ENCODE measurements around the gene SRPK2. TPM values are rescaled to one million over a fixed set of nuclear protein-coding genes. Genes with fewer than 3 reads are reported as not detected.

SRPK2 gene
- total RNA-seq, 2 donors from 2014 or later, result 52.6 to 99.5 TPM

- intact Hi-C loops (cut with DNase I), result no loop called here
- H3K27ac ChIP-seq, result no peak overlapping the region
- H3K9me3 ChIP-seq, result no peaks in the 10 kb centered on the region
- H3K36me3 ChIP-seq, result no peaks in the 10 kb centered on the region
- no peaks in the 10 kb centered on the region for H3K4me1 ChIP-seq (replicated peaks)
- 53% methylated on average over 2 of the region's 2 CpGs for WGBS
- no peak overlapping the region for H3K4me3 ChIP-seq
- TF ChIP-seq POLR2AphosphoS5 (IDR thresholded peaks at IDR 0.05) (no peak), POLR2A (IDR thresholded peaks at IDR 0.05) (no peak), CTCF (IDR thresholded peaks at IDR 0.05) (no peak)
- DNase-seq (ENCODE audit: low spot score), result no peak
- no peaks in the 10 kb centered on the region for H3K27me3 ChIP-seq (replicated peaks; ENCODE audit: insufficient read depth)
These were observed 203.3 kb downstream of the SRPK2 start for GRCh38 chr7:105185290-105186010.

- DNase-seq (ENCODE audit: low spot score), result no peak
- WGBS, result 96% methylated on average over 2 of the region's 2 CpGs
- no peaks in the 10 kb centered on the region for H3K9me3 ChIP-seq
- H3K27ac ChIP-seq, result no peak overlapping the region
- no peaks in the 10 kb centered on the region for H3K36me3 ChIP-seq
- no peak overlapping the region for H3K4me3 ChIP-seq
- H3K27me3 ChIP-seq (replicated peaks; ENCODE audit: insufficient read depth), result no peaks in the 10 kb centered on the region
- no peaks in the 10 kb centered on the region for H3K4me1 ChIP-seq (replicated peaks)
- TF ChIP-seq POLR2AphosphoS5 (IDR thresholded peaks at IDR 0.05) (no peak), CTCF (IDR thresholded peaks at IDR 0.05) (no peak), POLR2A (IDR thresholded peaks at IDR 0.05) (no peak)
- intact Hi-C loops (cut with DNase I), result no loop called here
These were observed 208.7 kb downstream of the SRPK2 start for GRCh38 chr7:105180002-105180401.

GRCh38 chr7:105178928-105179541, 209.7 kb downstream of the SRPK2 start:
- intact Hi-C loops (cut with DNase I), result no loop called here
- no peak overlapping the region for H3K4me3 ChIP-seq
- no peaks in the 10 kb centered on the region for H3K9me3 ChIP-seq
- no peak overlapping the region for H3K27ac ChIP-seq
- no peak for DNase-seq (ENCODE audit: low spot score)
- WGBS, result 78% methylated on average over 4 of the region's 4 CpGs
- no peaks in the 10 kb centered on the region for H3K4me1 ChIP-seq (replicated peaks)
- no peaks in the 10 kb centered on the region for H3K27me3 ChIP-seq (replicated peaks; ENCODE audit: insufficient read depth)
- no peak for TF ChIP-seq POLR2A (IDR thresholded peaks at IDR 0.05)
- no peak for TF ChIP-seq CTCF (IDR thresholded peaks at IDR 0.05)
- no peak for TF ChIP-seq POLR2AphosphoS5 (IDR thresholded peaks at IDR 0.05)
- no peaks in the 10 kb centered on the region for H3K36me3 ChIP-seq

- H3K4me3 ChIP-seq, result no peak overlapping the region
- H3K36me3 ChIP-seq, result no peaks in the 10 kb centered on the region
- WGBS, result 68% methylated on average over 4 of the region's 4 CpGs
- H3K27ac ChIP-seq, result no peak overlapping the region
- TF ChIP-seq POLR2A (IDR thresholded peaks at IDR 0.05), result no peak
- no peak for TF ChIP-seq POLR2AphosphoS5 (IDR thresholded peaks at IDR 0.05)
- TF ChIP-seq CTCF (IDR thresholded peaks at IDR 0.05), result no peak
- H3K27me3 ChIP-seq (replicated peaks; ENCODE audit: insufficient read depth), result no peaks in the 10 kb centered on the region
- H3K4me1 ChIP-seq (replicated peaks), result no peaks in the 10 kb centered on the region
- no peak for DNase-seq (ENCODE audit: low spot score)
- H3K9me3 ChIP-seq, result no peaks in the 10 kb centered on the region
- intact Hi-C loops (cut with DNase I), result no loop called here
These were observed 210.5 kb downstream of the SRPK2 start for GRCh38 chr7:105178177-105178576.

GRCh38 chr7:105177026-105177425, 211.7 kb downstream of the SRPK2 start:
- Histone ChIP-seq H3K36me3 (no peaks in the 10 kb centered on the region), H3K27ac (no peak overlapping the region), H3K4me1 (replicated peaks) (no peaks in the 10 kb centered on the region), H3K9me3 (no peaks in the 10 kb centered on the region), H3K27me3 (replicated peaks; ENCODE audit: insufficient read depth) (no peaks in the 10 kb centered on the region), H3K4me3 (no peak overlapping the region)
- TF ChIP-seq POLR2A (IDR thresholded peaks at IDR 0.05) (no peak), POLR2AphosphoS5 (IDR thresholded peaks at IDR 0.05) (no peak), CTCF (IDR thresholded peaks at IDR 0.05) (no peak)
- intact Hi-C loops (cut with DNase I), result no loop called here
- WGBS, result 86% methylated on average over 3 of the region's 3 CpGs
- no peak for DNase-seq (ENCODE audit: low spot score)

Measured in prostate gland (tissue), 2 donors.